GM12872 (cell line): ENCODE measurements around the gene CEP41.

Experiments used
- CTCF ChIP-seq: IDR thresholded peaks from 3 replicates; pipeline ENCODE4 v1.5.1; 2011; ENCODE audit warnings: low read depth, mild to moderate bottlenecking, low read length, moderate library complexity; ENCODE audit not compliant: insufficient read depth

Gene CEP41

GRCh38 chr7:130485734-130486113, 44.9 kb upstream of the CEP41 start:
- TF ChIP-seq CTCF = no peak

DNA sequence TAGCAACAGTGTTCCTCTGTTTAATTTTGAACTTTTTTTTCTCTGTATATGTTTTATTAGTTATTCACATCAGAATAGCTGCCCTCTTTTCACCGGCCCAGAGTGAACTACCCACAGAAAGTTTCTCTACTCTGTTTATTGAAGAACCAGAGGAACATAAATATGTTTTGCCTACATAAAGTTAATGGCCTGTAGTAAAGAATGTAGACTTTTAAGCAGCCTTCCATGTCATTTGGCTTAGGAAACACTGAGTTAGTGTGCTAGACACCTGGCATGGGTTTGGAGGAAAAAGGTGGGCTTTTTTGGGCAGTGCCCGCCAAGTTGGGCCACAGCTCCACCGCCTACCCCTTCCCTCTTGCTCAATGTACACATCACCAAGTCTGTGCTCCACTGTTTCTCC, 42.2 kb upstream of the CEP41 start:
- TF ChIP-seq CTCF = no peak

DNA sequence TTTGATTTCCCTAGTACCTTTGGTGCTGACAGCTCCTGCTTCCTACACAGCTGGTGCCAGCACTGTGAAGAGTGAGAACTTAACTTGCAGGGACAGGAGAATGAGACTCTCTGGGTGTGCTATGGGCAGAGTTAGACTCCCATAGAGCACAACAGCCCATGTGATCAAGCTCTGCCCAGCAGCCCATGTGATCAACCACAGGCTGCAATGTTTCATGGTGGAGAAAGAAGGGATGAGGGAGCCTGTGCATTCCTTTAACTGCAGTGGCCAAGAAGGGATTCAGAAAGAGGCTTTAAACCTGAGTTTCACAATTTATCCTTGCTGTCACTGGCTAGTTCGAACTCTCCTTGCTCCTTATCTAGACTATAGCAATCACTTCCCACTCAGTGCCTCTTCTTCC, 41.1 kb upstream of the CEP41 start:
- TF ChIP-seq CTCF = no peak

- no peak for TF ChIP-seq CTCF
These were observed 39.0 kb upstream of the CEP41 start for GRCh38 chr7:130479716-130480400.

DNA sequence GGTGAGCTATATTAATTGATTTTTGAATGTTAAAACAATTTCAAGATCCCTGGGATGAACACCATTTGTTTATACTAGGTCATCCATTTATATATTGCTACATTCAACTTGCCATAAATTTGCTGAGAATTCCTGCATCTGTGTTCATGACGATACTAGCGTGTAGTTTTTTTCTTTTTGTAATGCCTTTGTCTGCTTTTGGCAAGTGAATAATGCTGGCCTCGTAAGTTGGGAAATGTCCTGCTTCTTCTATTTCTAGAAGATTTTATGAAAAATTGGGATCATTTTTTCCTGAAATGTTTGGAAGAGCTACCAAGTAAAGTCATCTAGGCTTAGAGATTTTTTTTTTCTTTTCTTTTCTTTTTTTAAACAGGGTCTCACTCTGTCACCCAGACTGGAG, 38.2 kb upstream of the CEP41 start:
- no peak for TF ChIP-seq CTCF

DNA sequence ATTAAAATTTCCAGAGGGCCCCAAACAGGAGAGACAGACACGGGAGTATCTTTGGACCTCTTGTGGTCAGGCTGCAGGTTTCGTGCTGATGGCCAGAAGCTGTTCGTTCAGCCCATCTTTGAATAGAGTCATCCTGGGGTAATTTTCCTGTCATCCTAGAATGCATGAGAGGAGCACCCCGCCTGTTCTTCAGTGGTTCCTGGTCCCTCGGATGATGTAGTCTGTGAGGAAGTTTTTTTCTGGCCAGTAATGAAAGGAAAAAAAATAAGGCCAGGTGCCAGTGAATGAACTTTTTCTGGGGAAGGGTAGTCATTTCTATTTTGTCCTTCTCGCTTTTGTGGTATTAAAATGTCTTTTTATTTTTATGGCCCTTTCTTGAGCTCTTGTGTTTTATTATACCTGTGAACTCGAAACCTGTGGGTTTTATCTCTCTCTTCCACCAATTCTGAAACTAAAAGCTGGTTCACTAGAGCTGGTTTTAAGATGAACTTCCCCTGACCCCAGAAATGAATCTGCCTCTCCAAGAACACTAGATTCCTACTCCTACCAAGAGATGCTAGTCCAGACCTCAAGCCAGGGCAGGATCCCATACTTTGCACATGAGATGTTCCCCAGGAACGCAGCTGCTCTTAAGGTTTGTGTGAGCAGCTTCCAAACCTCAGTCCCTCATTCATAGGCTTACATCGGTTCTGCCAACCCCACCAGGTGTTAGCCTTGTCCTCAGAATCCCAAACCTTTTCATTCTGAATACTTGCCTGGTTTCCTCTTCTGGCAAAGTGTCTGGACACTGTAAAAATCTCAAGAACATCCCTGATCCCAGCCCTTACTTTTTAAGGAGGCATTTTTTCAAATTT, 35.7 kb upstream of the CEP41 start:
- TF ChIP-seq CTCF = no peak

DNA sequence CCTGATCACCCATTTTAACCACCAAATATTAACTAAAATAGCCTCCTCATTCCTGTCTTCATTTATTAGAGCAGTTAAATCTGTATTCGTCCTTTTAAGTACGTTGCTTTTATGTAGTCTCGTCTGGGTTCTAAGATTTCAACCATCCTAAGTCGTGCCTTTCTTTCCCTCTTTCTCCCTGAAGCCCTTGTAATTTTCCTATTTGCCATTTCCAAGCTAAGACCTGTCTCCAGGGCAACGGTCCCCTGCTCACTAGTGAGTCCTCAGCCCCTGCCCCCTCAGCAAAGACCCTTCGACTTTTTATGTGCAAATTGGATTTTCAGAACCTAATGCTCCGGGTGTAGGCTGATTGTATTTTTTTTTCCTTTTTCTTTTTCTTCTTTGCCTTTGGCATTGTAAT, 35.0 kb upstream of the CEP41 start:
- no peak for TF ChIP-seq CTCF
